Urinary bladder (tissue), 4 donors: ENCODE data around the gene ZBTB5. TPM values are rescaled to one million over a fixed set of nuclear protein-coding genes. Genes with fewer than 3 reads are reported as not detected.
"Not testable (repeated sequence)": the region's sequence is repeated elsewhere in the genome, so short reads cannot be mapped to it uniquely, and the experiment has no call there.

ENCODE experiments used
- DNase-seq: peaks from one replicate; pipeline ENCODE4 v3.0.0-alpha.2; 2015; ENCODE audit errors: extremely low spot score
- H3K27ac ChIP-seq: one replicate; pipeline ENCODE4 v1.5.1; 2013; ENCODE audit warnings: low read depth, mild to moderate bottlenecking, moderate library complexity
- H3K36me3 ChIP-seq: one replicate; pipeline ENCODE4 v1.6.1; 2013; ENCODE audit warnings: mild to moderate bottlenecking, moderate library complexity; ENCODE audit not compliant: insufficient read depth
- H3K4me1 ChIP-seq: one replicate; pipeline ENCODE4 v1.6.1; 2013; ENCODE audit warnings: mild to moderate bottlenecking, moderate library complexity; ENCODE audit not compliant: insufficient read depth
- H3K4me3 ChIP-seq: one replicate; pipeline ENCODE4 v1.5.1; 2013; ENCODE audit warnings: low read depth, low read length
- WGBS: extraction: QIAGEN DNeasy Blood & Tissue Kit; methylation state at CpG from one replicate; pipeline ENCODE4 v1.1.7; 2013; 5-methylcytosine and 5-hydroxymethylcytosine counted together
- polyA plus RNA-seq: library from polyadenylated mRNA; stranded (reverse); fragments of 200-250 nt; gene quantifications from one replicate; pipeline ENCODE4 v1.2.3, GENCODE V29; 2013
- total RNA-seq: library from RNA; depleted of rRNA; stranded (reverse); fragments of >200 nt; gene quantifications from one replicate; pipeline ENCODE4 v1.2.3, GENCODE V29; 2014
- donor health status: healthy with polysubstance abuse.
- donor health status: healthy.

Gene ZBTB5
- total and polyA plus RNA-seq, 2 donors = 8.1 to 14.2 TPM

- Histone ChIP-seq H3K36me3 (no peaks in the 10 kb centered on the region), H3K4me3 (no peak overlapping the region), H3K27ac (no peak overlapping the region), H3K4me1 (no peaks in the 10 kb centered on the region)
- 95% methylated on average over 2 of the region's 2 CpGs for WGBS
- DNase-seq = no peak
Measured at GRCh38 chr9:37501957-37502596, 36.8 kb upstream of the ZBTB5 start.

- H3K4me3 ChIP-seq = no peak overlapping the region
- H3K4me1 ChIP-seq = no peaks in the 10 kb centered on the region
- DNase-seq = no peak
- H3K27ac ChIP-seq = no peak overlapping the region
- H3K36me3 ChIP-seq = no peaks in the 10 kb centered on the region
- 98% methylated on average over 6 of the region's 6 CpGs for WGBS
Measured at GRCh38 chr9:37499297-37499696, 34.0 kb upstream of the ZBTB5 start.

GRCh38 chr9:37498457-37498856 is 33.2 kb upstream of the ZBTB5 start:
- Histone ChIP-seq H3K27ac (no peak overlapping the region), H3K36me3 (peaks cover 1% of the 10 kb centered on the region), H3K4me1 (no peaks in the 10 kb centered on the region), H3K4me3 (no peak overlapping the region)
- 94% methylated on average over 3 of the region's 3 CpGs for WGBS
- no peak for DNase-seq

- no peaks in the 10 kb centered on the region for H3K4me1 ChIP-seq
- WGBS = 94% methylated on average over 3 of the region's 3 CpGs
- peaks cover 1% of the 10 kb centered on the region for H3K36me3 ChIP-seq
- no peak overlapping the region for H3K27ac ChIP-seq
- DNase-seq = no peak
- H3K4me3 ChIP-seq = no peak overlapping the region
Measured at GRCh38 chr9:37497320-37497719, 32.1 kb upstream of the ZBTB5 start.

DNA sequence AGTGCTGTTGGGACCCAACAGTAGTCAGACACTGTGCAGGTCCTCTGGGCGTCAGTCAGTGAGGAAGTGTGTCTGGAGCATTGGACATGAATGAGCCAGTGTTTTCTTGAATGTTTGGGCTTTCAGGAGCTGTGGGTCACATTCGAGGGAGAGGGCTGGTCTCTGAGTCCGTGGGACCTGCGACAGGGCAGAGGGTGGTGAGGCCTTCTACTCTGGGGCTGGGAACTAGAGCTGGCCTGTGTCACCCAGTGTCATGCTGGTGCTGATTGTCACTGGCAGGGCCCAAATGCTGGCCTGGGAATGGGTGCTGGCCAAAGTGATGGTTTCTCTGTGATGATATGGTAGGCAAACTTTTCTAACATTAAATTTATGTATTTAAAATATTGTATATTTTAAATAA is 30.8 kb upstream of the ZBTB5 start:
- WGBS = 87% methylated on average over 4 of the region's 4 CpGs
- H3K4me3 ChIP-seq = no peak overlapping the region
- DNase-seq = no peak
- no peaks in the 10 kb centered on the region for H3K4me1 ChIP-seq
- H3K27ac ChIP-seq = no peak overlapping the region
- H3K36me3 ChIP-seq = peaks cover 1% of the 10 kb centered on the region

DNA sequence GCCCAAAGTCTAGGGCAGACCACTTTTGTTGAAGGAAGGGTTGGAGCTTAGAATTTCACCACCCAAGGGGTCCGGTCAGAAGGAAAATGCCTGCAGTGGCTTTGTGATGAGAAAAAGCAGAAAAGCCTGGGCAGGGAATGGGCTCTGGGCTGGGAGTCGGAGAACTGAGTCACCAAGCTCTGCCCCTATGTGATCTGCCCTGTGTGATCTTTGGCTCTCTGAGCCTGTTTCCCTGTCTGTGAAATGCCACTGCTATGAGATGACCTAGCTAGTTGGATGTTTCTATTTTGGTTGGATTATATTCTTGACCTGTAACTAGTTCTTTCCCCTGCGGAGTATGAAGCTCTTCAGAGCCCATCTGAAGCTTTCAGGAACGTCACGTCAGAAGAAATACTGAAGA is 30.3 kb upstream of the ZBTB5 start:
- Histone ChIP-seq H3K27ac (no peak overlapping the region), H3K36me3 (peaks cover 1% of the 10 kb centered on the region), H3K4me1 (no peaks in the 10 kb centered on the region), H3K4me3 (no peak overlapping the region)
- WGBS = 95% methylated on average over 5 of the region's 5 CpGs
- no peak for DNase-seq

GRCh38 chr9:37491939-37492338 is 26.7 kb upstream of the ZBTB5 start:
- H3K36me3 ChIP-seq = peaks cover 1% of the 10 kb centered on the region
- 89% methylated on average over 1 of the region's 1 CpG for WGBS

DNA sequence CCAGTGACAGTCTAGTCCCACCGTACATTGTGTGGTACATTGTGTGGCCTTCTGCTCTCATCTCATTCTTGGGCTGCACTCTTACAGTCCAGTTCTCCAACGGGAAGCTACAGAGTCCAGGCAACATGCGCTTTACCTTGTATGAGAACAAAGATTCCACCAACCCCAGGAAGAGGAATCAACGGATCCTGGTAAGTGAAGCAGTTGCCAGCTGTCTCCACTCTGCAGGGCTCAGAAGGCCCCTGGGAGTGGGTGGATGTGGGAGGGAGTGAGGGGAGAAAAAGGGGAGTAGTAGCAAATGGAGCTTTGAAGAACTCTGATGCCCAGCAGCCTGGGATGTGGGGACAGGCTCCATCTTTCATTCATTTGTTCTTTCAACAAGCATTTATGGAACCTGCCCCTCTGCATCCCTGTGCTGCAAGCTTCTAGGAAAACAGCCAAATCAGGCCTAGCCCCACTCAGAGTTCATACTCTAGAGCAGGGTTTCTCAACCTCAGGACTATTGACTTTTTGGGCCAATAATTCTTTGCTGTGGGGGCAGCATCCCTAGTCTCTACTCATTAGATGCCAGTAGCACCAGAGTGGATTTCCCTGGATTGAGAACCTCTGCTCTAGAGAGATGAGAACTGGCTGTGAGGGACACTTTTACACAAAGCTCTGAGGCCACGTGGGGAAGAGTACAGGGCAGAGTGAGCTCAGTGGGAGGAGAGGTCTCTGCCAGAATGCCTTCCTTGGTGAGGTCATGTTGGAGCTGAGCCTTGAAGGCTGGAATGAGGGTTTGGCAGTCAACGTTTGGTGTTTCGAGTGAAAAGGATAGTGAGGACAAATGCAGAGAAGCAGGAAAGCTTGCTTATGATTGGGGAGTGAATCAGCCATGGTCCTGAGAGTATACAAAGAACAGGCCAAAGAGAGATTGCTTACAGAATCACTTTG is 21.6 kb upstream of the ZBTB5 start:
- Histone ChIP-seq H3K4me1 (no peaks in the 10 kb centered on the region), H3K27ac (no peak overlapping the region), H3K4me3 (peak overlapping the region; percentile 72), H3K36me3 (no peaks in the 10 kb centered on the region)
- 12% methylated on average over 7 of the region's 7 CpGs for WGBS
- peak; percentile 43 for DNase-seq

More at GRCh38 chr9:37491939-37492338, 26.7 kb upstream of the ZBTB5 start:
- Histone ChIP-seq H3K27ac (no peak overlapping the region), H3K4me3 (no peak overlapping the region), H3K4me1 (no peaks in the 10 kb centered on the region)
- DNase-seq = no peak

DNA sequence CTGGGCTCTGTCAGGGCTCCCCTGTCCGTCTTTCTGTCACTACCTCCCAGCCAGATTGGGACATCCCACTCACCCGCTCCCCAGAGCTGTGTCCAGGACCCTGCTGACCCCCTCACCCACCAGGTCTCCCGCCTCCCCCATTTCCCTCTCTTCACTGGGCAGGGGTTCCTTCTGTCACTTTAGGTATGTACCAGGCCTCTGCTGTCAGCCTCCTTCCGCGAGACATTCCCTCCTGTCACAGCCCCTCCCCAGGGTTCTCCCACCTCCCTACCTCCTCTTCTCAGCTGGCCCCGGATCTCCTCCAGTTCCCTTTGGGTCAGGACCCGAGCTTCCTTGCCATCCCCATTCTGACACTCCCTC is 21.0 kb upstream of the ZBTB5 start:
- Histone ChIP-seq H3K4me3 (peak overlapping the region; percentile 72), H3K27ac (no peak overlapping the region), H3K36me3 (no peaks in the 10 kb centered on the region), H3K4me1 (no peaks in the 10 kb centered on the region)
- DNase-seq = no peak
- WGBS = 3% methylated on average over 7 of the region's 7 CpGs

GRCh38 chr9:37485389-37486255 is 20.4 kb upstream of the ZBTB5 start, which contains the start of gene POLR1E:
Gene POLR1E (plus strand): TSS chr9:37485948. CDS start chr9:37486048, 100 bp downstream.
- WGBS = 3% methylated on average over 56 of the region's 56 CpGs
- peak; percentile 69 for DNase-seq

GRCh38 chr9:37480759-37481158 is 15.5 kb upstream of the ZBTB5 start:
- WGBS = 84% methylated on average over 3 of the region's 3 CpGs

More at GRCh38 chr9:37485389-37486255, 20.4 kb upstream of the ZBTB5 start, which contains the start of gene POLR1E:
- Histone ChIP-seq H3K27ac (no peak within 1 kb of the TSS), H3K36me3 (no peaks in the 10 kb centered on the region), H3K4me3 (peak within 1 kb of the TSS; percentile 72), H3K4me1 (no peaks in the 10 kb centered on the region)

GRCh38 chr9:37477987-37478619 is 12.9 kb upstream of the ZBTB5 start:
- DNase-seq, H3K4me1 ChIP-seq, H3K4me3 ChIP-seq, H3K27ac ChIP-seq, H3K36me3 ChIP-seq: not testable (repeated sequence)
- 65% methylated on average over 5 of the region's 5 CpGs for WGBS

More at GRCh38 chr9:37480759-37481158, 15.5 kb upstream of the ZBTB5 start:
- Histone ChIP-seq H3K36me3 (no peaks in the 10 kb centered on the region), H3K27ac (no peak overlapping the region), H3K4me3 (no peak overlapping the region), H3K4me1 (no peaks in the 10 kb centered on the region)
- no peak for DNase-seq

- H3K36me3 ChIP-seq, H3K27ac ChIP-seq, DNase-seq, H3K4me1 ChIP-seq, H3K4me3 ChIP-seq: not testable (repeated sequence)
- WGBS = 79% methylated on average over 4 of the region's 4 CpGs
Measured at GRCh38 chr9:37477443-37477842, 12.2 kb upstream of the ZBTB5 start.
